NCI-H2171 treated with DMSO at 0.1 percent for 48 hours (cell line): Measurements from ENCODE around the gene ARFRP1.
"Not testable (repeated sequence)": the region's sequence is repeated elsewhere in the genome, so short reads cannot be mapped to it uniquely, and the experiment has no call there.

Experiments
- DNase-seq: peaks from one replicate; lab custom pipeline; 2025; lab: John Stamatoyannopoulos, UW

Gene ARFRP1

GRCh38 chr20:63675681-63676368, 32.0 kb downstream of the ARFRP1 start:
- no peak for DNase-seq

DNA sequence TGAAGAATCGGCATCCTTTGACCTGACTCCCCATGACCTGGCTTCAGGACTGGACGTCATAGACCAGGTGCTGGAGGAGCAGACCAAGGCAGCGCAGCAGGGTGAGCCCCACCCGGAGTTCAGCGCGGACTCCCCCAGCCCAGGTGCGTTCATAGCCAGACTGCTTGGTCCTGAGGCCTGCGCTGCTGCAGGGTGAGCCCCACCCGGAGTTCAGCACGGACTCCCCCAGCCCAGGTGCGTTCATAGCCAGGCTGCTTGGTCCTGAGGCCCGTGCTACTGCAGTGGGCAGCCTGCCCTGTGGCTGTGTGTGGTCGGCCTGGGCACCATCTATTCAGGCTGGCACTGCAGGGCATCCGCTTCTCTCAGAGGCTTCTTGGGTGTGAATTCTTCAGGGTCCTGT, 33.8 kb downstream of the ARFRP1 start:
- DNase-seq = no peak

DNA sequence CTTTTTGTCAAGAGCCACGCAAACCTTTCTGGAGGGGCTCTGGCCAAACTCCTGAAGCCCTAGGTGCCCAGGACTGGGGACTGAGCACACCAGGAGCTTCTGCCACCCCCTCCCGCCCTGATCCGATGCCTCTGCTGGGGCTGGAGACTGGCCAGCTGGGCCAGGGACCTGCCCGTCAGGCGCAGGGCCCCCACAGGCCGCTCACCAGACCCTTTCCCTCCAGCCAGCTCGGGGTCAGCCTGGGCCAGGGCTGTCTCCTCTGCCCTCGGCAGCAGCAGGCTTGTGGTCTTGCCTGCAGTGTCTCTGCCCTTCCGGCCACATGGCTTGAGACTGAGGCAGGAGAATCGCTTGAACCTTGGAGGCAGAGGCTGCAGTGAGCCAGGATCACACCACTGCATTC, 35.1 kb downstream of the ARFRP1 start:
- DNase-seq = no peak

- not testable (repeated sequence) for DNase-seq
Measured at GRCh38 chr20:63671695-63672094, 36.1 kb downstream of the ARFRP1 start.

DNA sequence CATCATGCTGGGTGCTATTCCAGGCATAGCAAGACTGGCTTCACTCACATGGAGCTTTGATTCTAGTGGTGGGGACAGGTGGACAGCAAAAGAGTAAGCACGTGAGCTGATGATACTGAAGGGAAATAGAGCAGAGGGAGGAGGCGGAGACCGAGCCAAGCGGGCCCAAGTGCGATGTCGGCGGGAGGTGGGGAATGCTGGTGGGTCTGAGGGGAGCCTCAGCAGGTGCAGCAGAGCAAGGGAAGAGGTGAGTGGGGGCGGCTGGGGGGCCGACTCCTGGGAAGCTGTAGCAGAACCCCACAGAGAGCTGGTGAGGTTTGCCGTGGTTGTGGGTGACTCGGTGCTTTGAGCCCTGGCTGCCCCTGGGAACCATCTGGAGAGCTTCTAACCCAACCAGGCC, 39.4 kb downstream of the ARFRP1 start:
- DNase-seq = no peak

DNA sequence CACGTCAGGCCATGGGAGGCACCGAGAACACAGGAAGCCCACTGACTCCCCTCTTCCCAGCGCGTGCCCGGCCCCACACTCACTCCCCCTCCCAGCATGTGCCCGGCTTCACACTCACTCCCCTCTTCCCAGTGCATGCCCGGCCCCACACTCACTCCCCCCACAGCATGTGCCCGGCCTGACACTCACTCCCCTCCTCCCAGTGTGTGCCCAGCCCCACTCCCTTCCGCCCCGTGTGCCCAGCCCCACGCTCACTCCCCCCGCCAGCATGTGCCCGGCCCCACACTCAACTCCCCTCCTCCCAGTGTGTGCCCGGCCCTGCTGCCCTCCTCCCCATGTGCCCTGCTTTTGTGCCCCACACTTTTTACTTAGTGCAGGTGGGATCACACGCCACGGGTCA, 39.9 kb downstream of the ARFRP1 start:
- no peak for DNase-seq

- no peak for DNase-seq
Measured at GRCh38 chr20:63665708-63666107, 42.1 kb downstream of the ARFRP1 start.

- DNase-seq = no peak
Measured at GRCh38 chr20:63664861-63665594, 42.7 kb downstream of the ARFRP1 start.

- DNase-seq = no peak
Measured at GRCh38 chr20:63664143-63664851, 43.5 kb downstream of the ARFRP1 start.

DNA sequence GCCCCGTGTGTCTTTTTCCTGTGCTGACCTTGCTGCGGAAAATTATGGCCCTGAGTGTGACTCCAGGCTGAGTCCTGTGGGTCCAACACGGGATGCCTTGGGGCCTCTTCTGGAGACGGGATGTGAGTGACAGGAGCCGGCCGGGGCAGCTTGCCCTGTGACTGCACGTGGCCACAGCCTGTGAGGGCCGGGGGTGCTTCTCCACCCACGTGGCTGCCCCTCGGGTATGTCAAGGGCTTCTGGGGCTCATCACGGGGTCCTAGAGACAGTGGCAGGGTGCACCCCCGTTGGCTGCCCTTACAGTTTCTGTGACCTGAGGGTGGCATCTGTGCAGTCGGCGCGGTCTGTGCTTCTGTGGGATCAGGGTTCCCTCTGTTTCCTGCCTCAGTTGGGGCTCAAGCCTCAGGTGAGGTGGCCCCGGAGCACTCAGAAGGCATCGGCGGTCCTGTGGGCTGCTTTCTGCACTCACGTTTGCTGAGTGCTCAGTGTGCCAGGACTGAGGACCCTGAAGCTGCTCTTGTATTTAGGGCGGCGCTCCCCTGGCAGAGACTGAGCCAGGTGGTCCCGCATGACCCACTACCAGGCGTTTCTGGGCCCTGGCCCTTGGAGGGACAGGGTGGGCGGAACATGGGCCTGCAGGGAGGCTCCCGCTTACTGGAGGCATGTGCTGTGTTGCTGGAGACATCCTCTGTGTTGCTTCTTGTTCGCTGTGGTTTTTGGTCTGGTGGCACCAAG, 44.3 kb downstream of the ARFRP1 start:
- DNase-seq = no peak

- DNase-seq = no peak
Measured at GRCh38 chr20:63662813-63663189, 45.0 kb downstream of the ARFRP1 start.

DNA sequence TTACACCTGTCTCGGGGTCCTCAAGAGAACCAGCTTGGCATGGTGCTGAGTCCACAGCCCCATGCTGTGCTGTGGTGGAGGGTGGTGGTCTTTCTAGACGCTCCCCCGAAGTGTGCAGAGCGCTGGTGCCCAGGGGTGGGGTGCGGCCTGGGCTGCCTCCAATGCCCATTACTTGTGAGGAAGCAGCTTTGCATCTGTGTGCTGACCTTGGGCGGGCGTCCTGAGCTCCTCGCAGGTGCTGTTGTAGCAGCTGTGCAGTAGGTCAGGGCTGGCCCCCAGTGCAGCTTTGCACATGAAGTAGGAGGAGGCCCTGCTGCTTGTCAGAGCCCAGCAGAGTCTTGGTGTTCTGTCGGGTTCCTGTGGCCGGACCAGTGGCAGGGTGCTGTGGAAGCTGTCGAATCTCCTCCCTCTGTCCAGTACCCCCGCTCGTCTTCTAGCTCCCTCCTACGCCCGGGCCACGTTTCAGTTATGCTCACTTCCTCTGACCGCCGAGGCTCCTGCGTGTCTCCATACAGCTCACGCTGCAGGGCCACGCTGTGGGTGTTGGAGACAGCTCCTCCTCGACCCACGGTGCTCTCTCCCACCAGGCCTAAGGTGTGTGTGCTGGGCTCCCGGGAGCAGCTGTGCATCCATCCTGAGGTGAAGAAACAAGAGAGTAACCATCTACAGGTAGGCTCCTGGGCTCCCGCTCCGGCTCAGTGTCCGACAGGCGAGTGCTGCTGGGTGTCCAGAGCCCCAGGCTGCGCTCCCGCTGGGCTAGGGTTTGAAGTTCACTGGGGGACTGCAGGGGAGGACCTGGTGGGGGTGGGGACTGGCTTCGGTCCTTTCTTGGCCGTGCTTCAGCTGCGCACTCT, 45.6 kb downstream of the ARFRP1 start:
- DNase-seq = no peak

DNA sequence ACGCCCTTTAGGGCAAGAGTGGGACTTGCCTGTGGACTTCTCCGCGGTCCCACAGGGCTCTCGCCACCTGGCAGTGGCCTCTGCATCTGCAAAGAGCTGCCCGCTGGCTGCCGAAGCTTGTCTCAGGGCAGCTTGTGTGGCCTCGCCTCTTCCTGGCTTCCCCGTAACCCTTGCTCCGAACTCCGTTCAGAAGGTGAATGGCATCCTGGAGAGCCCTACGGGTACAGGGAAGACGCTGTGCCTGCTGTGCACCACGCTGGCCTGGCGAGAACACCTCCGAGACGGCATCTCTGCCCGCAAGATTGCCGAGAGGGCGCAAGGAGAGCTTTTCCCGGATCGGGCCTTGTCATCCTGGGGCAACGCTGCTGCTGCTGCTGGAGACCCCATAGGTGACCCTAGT, 46.7 kb downstream of the ARFRP1 start:
- DNase-seq = no peak

- no peak for DNase-seq
Measured at GRCh38 chr20:63660622-63661021, 47.2 kb downstream of the ARFRP1 start.

DNA sequence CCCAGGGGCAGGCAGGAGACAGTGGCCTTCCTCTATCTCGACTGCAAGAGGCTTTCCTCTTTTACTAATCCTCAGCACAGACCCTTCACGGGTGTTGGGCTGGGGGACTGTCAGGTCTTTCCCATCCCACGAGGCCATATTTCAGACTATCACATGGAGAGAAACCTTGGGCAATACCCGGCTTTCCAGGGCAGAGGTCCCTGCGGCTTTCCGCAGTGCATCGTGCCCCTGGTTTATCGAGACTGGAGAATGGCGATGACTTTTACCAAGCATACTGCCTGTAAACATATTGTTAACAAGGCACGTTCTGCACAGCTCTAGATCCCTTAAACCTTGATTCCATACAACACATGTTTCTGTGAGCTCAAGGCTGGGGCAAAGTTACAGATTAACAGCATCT, 47.6 kb downstream of the ARFRP1 start:
- not testable (repeated sequence) for DNase-seq

- no peak for DNase-seq
Measured at GRCh38 chr20:63659370-63659769, 48.4 kb downstream of the ARFRP1 start.

DNA sequence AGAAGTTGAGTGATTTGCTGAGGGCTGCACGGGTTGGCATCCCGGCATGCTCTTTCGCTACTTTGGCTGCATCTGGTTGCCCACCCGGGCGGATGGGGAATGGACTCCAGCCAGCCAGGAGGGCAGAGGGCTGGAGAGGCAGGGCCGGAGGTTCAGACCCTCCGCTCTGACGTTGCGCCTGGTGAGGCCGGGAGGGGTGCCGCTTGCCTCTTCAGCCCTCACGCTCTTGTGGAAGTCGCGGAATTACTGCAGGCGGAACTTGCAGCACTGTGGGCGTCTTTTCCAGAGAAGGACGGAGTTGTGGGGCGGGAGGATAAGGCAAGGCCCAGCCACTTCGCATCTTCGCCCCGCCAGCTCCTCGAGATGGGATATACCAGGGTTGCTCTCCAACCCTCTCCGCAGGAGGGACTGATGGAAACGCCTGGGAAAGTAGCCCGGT, 49.0 kb downstream of the ARFRP1 start:
- DNase-seq = no peak

DNA sequence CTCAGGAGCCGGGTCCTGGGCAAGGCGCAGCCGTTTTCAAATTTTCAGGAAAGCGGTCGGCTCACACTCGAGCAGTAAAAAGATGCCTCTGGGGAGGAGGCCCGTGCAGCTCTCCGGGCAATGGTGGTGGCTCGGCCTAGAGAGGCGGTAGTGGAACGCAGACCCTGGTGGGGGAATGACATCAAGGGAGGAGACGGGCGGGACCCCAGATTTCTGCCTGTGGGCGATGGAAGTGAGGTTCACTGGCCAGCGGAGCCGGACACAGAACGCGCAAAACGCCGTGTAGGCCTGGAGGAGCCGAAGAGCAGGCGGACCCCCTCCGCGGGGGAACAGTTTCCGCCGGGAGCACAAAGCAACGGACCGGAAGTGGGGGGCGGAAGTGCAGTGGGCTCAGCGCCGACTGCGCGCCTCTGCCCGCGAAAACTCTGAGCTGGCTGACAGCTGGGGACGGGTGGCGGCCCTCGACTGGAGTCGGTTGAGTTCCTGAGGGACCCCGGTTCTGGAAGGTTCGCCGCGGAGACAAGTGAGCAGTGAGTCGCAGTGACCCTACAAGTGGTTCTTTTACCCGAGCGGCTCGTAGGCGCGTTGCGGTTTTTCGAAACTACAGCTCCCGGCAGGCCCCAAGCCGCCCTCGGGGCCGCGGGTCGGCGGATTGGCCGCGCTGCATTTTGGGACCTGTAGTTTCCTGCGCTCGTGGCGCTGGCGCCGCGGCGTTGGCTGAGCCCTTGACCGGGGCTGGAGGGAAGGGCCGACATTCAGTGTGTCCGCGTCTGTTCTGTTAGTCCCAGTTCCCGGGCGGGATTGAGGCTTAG, 49.6 kb downstream of the ARFRP1 start, which contains the start of gene RTEL1:
TSS of gene RTEL1 (plus strand) at position 376 of the 812 bp plus-strand sequence. CDS start 1,091 bp downstream, outside the sequence.
- DNase-seq = peak; percentile 92

GRCh38 chr20:63657260-63657936, 50.4 kb downstream of the ARFRP1 start:
- no peak for DNase-seq

DNA sequence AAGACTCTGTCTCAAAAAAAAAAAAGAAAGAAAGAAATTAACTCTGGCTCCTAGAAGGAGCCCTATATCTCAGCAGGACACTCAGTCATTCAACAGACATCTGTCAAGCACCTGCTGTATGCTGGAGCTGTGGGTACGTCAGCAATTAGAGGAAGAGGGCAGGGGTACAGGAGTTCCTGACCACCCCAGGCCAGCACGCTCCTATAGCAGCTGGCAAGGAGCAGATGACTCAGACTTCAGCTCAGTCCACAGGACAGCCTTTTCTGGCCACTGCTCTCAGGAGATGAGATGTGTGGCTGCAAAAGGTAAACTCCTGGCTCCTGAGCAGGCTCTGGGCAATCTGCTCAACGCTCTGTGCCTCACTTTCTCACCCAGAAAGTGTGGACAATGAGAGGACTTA, 51.3 kb downstream of the ARFRP1 start:
- DNase-seq = no peak
